SIG-M5 treated with dmso at 0.1 percent for 504 hours (cell line): ENCODE data around the gene FXR2.
"Not testable (repeated sequence)": the region's sequence is repeated elsewhere in the genome, so short reads cannot be mapped to it uniquely, and the experiment has no call there.

ENCODE experiments used
- DNase-seq: peaks from one replicate; lab custom pipeline; 2025; ENCODE audit not compliant: unreplicated experiment; lab: John Stamatoyannopoulos, UW

The FXR2 gene

GRCh38 chr17:7614425-7615264 is at the start of gene FXR2:
Gene FXR2, minus strand, starts transcription at chr17:7614897. Its CDS starts 365 bp downstream, at chr17:7614532.
- DNase-seq: peak; percentile 99

GRCh38 chr17:7656958-7657609 is 42.4 kb upstream of the FXR2 start:
- DNase-seq: peak; percentile 14

- no peak for DNase-seq
Observed at GRCh38 chr17:7655541-7655840, 40.8 kb upstream of the FXR2 start.

- DNase-seq: no peak
Observed at GRCh38 chr17:7654832-7655540, 40.3 kb upstream of the FXR2 start.

GRCh38 chr17:7652388-7653356 is 38.0 kb upstream of the FXR2 start:
- no peak for DNase-seq

GRCh38 chr17:7651665-7652387 is 37.1 kb upstream of the FXR2 start:
- no peak for DNase-seq

GRCh38 chr17:7651097-7651664 is 36.5 kb upstream of the FXR2 start:
- no peak for DNase-seq

- DNase-seq: peak; percentile 55
Observed at GRCh38 chr17:7650509-7651096, 35.9 kb upstream of the FXR2 start, which contains the start of gene ATP1B2. Gene ATP1B2, plus strand, starts transcription at chr17:7650926. Its CDS starts 593 bp downstream, at chr17:7651519.

- no peak for DNase-seq
Observed at GRCh38 chr17:7647018-7647417, 32.3 kb upstream of the FXR2 start.

- DNase-seq: no peak
Observed at GRCh38 chr17:7646457-7646856, 31.8 kb upstream of the FXR2 start.

- DNase-seq: peak; percentile 87
Observed at GRCh38 chr17:7644775-7645174, 30.1 kb upstream of the FXR2 start.

GRCh38 chr17:7641635-7642034 is 26.9 kb upstream of the FXR2 start:
- not testable (repeated sequence) for DNase-seq

GRCh38 chr17:7640783-7641182 is 26.1 kb upstream of the FXR2 start:
- DNase-seq: no peak

- no peak for DNase-seq
Observed at GRCh38 chr17:7636163-7636562, 21.5 kb upstream of the FXR2 start.

- DNase-seq: no peak
Observed at GRCh38 chr17:7634384-7634783, 19.7 kb upstream of the FXR2 start.

- no peak for DNase-seq
Observed at GRCh38 chr17:7633093-7633492, 18.4 kb upstream of the FXR2 start.

GRCh38 chr17:7632492-7632894 is 17.8 kb upstream of the FXR2 start:
- peak; percentile 61 for DNase-seq

- no peak for DNase-seq
Observed at GRCh38 chr17:7631398-7632380, 17.0 kb upstream of the FXR2 start.
